IMR-90 (cell line): ENCODE results near the gene PKNOX1. TPM values are rescaled to one million over a fixed set of nuclear protein-coding genes. Genes with fewer than 3 reads are reported as not detected.

Source experiments
- FOS ChIP-seq: fragments of 150-350 bp; IDR thresholded peaks from 2 replicates; pipeline ENCODE4 v1.6.1; 2016; ENCODE audit warnings: low read depth, low read length
- MAZ ChIP-seq: IDR thresholded peaks from 2 replicates; pipeline ENCODE4 v1.6.1; 2012; ENCODE audit warnings: low read depth, mild to moderate bottlenecking, low read length, improper control_type of control experiment, moderate library complexity, borderline replicate concordance
- POLR2A ChIP-seq: IDR thresholded peaks from 2 replicates; pipeline ENCODE4 v1.6.1; 2012; ENCODE audit warnings: mild to moderate bottlenecking, low read depth, low read length
- RCOR1 ChIP-seq: IDR thresholded peaks from 2 replicates; pipeline ENCODE4 v1.6.1; 2012; ENCODE audit warnings: mild to moderate bottlenecking, low read length, improper control_type of control experiment; ENCODE audit not compliant: insufficient replicate concordance
- RFX5 ChIP-seq: IDR thresholded peaks from 2 replicates; pipeline ENCODE4 v1.8.0; 2012; ENCODE audit warnings: low read depth, mild to moderate bottlenecking, low read length, moderate library complexity
- polyA plus RNA-seq, 3 experiments: library from polyadenylated mRNA; depleted of rRNA; stranded (reverse); fragments of >200 nt; gene quantifications; 2 replicates each; pipeline ENCODE4 v1.2.3, GENCODE V29; 2012; ENCODE audit warnings: low replicate concordance in 1 of 3
- total RNA-seq: library from RNA; depleted of rRNA; stranded (reverse); fragments of >200 nt; gene quantifications from 2 replicates; pipeline ENCODE4 v1.2.3, GENCODE V29; 2012

Gene PKNOX1
- total and polyA plus RNA-seq, 2 of the 4 experiments (the other 2 are of a cell fraction), result 35.0 to 61.0 TPM

GRCh38 chr21:42973991-42974831 is at the start of gene PKNOX1 (continued):
- TF ChIP-seq RFX5 (no peak), POLR2A (no peak; the same call in none of the 2 replicates), MAZ (peak; percentile 99), RCOR1 (no peak), FOS (no peak)
